GM18520 (cell line): ENCODE data around the gene CCNL2.
"Not testable (repeated sequence)": the region's sequence is repeated elsewhere in the genome, so short reads cannot be mapped to it uniquely, and the experiment has no call there.

Experiments
- ATAC-seq: cut with Tn5 transposase; IDR thresholded peaks from one replicate; pipeline ENCODE4 v1.9.1; 2021; ENCODE audit not compliant: unreplicated experiment

Gene CCNL2

GRCh38 chr1:1432274-1432950 is 33.3 kb upstream of the CCNL2 start:
- ATAC-seq, result no peak

GRCh38 chr1:1431845-1432273 is 32.7 kb upstream of the CCNL2 start:
- ATAC-seq, result no peak

- ATAC-seq, result no peak
Measured at GRCh38 chr1:1430992-1431844, 32.1 kb upstream of the CCNL2 start.

GRCh38 chr1:1430114-1430982 is 31.2 kb upstream of the CCNL2 start:
- ATAC-seq, result no peak

- no peak for ATAC-seq
Measured at GRCh38 chr1:1429671-1430073, 30.5 kb upstream of the CCNL2 start.

GRCh38 chr1:1428967-1429366 is 29.8 kb upstream of the CCNL2 start:
- ATAC-seq, result not testable (repeated sequence)

GRCh38 chr1:1428174-1428573 is 29.0 kb upstream of the CCNL2 start:
- ATAC-seq, result no peak

- no peak for ATAC-seq
Measured at GRCh38 chr1:1427820-1428148, 28.6 kb upstream of the CCNL2 start.

GRCh38 chr1:1427106-1427819 is 28.1 kb upstream of the CCNL2 start:
- no peak for ATAC-seq

GRCh38 chr1:1426496-1427105 is 27.5 kb upstream of the CCNL2 start:
- no peak for ATAC-seq

GRCh38 chr1:1425753-1426495 is 26.8 kb upstream of the CCNL2 start:
- ATAC-seq, result no peak

GRCh38 chr1:1425426-1425752 is 26.3 kb upstream of the CCNL2 start:
- ATAC-seq, result no peak

- ATAC-seq, result no peak
Measured at GRCh38 chr1:1424707-1425106, 25.6 kb upstream of the CCNL2 start.

- no peak for ATAC-seq
Measured at GRCh38 chr1:1423245-1423597, 24.1 kb upstream of the CCNL2 start.

- ATAC-seq, result no peak
Measured at GRCh38 chr1:1422465-1423244, 23.5 kb upstream of the CCNL2 start.

GRCh38 chr1:1421907-1422464 is 22.9 kb upstream of the CCNL2 start:
- no peak for ATAC-seq

- ATAC-seq, result no peak
Measured at GRCh38 chr1:1421147-1421906, 22.2 kb upstream of the CCNL2 start, which contains the start of gene ANKRD65. Gene ANKRD65, minus strand, starts transcription at chr1:1421276. Its CDS starts 271 bp downstream, at chr1:1421005.

GRCh38 chr1:1420654-1421141 is 21.6 kb upstream of the CCNL2 start:
- no peak for ATAC-seq
